ENCODE data around the gene CNPY1.

Gene CNPY1

GRCh38 chr7:155455132-155455693 is 91.1 kb downstream of the CNPY1 start:
- no peak for DNase-seq (ENCODE audit: low read depth, low spot score)

DNA sequence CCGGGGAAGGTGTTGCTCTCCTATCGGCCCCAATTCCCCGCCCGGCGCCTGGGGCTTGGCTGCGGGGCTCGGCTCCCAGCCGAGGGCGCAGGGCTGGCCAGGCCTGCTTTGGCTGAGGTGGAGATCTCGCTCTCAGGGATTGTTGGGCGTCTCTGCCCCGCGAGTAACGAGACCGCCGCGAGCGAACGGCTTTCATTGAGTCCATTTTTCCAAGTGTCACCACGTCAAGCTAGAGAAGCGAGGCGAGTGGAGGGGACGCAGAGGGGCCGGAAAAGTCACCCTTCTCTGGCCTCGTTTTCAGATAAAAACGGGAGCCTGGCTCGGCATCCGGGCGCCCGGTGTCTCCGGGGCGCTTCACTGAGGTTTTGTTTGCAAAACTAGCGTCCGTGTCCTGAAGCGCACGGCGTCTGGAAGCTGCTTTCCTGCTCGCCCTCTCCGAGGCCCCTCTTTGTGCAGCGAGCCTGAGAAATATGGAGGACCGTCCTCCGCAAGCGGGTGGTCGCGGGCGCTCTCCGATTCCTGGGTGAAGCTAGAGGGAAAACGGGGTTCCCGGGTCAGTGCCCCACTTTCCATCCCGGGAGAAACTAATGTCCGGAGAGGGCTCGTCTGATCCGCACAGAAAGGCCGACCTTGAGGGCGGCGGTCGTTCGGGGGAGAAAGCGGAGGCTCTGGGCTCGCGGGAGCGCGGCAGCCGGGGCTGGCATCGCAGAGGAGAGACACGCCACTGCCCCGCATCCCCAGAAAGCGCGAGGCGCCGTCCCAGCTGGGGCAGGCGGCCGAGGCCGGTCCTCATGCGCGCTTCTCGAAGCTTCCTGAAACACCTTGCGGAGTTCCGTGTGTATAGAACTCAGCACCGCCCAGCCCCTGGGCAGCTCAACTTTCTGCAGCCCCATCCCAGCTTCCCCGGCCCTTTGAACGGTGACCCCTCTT is 91.9 kb downstream of the CNPY1 start:
- DNase-seq (ENCODE audit: low read depth, low spot score) = no peak

DNA sequence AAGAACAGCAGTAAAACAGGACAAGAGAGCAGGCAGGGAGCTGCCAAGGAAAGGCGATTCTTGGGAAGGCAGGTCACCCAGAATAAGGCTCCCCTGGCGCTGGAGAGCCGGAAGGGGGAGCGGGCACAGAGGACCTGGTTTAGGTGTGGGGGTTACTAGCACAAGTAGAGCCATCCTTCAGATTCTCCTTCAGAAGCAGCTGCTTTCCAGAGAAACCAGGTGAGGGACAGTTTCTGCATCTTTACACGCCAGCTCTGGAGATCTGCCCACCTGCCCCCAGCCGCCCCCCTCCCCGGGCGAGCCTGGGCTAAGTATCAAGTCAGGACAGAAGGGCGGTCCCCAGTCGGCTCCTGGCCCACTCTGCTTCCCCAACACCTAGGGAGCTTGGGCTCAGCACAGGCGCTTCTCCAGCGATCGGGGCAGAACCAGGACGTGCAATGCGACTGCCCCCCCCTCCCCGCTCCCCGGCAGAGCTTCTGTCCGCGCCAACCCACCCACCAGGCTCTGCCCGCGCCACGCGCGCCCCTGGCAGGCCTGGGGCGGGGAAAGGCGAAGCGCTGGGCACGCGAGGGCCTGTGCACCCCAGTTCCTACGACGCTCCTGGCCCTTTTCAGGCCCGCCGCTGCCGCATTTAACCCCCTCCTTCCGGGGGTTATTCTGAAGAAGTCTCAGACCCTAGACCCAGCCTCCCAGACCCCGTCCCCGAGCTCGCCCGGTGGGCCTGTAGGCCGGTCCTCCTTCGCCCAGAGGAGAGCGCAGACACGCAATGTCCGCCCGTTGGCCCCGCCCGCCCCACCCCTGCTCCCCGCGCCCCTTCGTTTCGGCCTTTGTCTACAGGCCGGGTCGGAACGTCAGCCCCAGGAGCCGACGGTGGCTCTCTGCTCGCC is 92.8 kb downstream of the CNPY1 start:
- DNase-seq (ENCODE audit: low read depth, low spot score) = no peak

DNA sequence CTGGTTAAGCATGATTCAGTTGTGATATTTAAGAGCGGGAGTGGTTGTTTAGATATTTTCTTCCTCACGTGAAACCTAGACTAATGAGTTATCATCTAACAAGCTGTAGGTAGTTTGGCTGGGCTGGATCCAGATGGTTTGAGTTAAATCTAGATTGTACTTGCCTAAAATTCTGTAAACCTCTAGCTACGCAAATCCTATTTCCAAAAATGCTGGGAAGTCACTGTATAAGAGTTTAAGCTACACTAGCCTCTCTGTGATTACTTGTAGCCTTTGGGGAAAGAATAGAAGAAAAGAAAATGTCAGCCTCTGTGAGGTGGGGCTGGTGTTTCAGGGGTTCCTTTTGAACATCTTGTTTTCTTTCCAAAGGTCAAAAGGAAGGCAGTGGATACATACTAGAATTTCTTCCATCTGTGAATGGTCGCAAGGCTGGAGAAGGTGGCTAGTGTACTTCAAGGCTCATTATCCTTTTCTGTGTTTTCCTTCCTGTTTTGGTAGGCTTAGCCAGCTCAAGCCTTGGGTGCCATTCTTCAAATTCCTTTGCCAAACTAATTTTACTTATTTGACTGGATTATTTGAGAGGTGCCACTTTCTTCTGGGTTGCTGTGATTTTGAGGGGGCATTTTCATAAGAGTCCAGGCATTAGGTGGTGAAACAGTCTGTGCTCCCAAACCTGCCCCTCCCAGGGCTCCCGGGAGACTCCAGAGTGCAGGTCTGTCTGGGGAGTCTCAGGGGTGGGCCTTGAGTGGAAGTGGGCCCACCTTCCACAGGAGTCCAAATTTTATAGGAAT is 93.7 kb downstream of the CNPY1 start:
- no peak for DNase-seq (ENCODE audit: low read depth, low spot score)

GRCh38 chr7:155451840-155452239 is 94.5 kb downstream of the CNPY1 start:
- no peak for DNase-seq (ENCODE audit: low read depth, low spot score)
